ENCODE measurements around the gene GOT1.
A peak's percentile ranks its signal among the peaks of the same experiment; 100 is the strongest.

Gene GOT1

GRCh38 chr10:99430451-99431189 is at the start of gene GOT1:
Gene GOT1, minus strand, starts transcription at chr10:99430624. Its CDS starts 59 bp downstream, at chr10:99430565.
- DNase-seq: peak; percentile 94

GRCh38 chr10:99470327-99470726 is 39.9 kb upstream of the GOT1 start:
- DNase-seq: no peak

DNA sequence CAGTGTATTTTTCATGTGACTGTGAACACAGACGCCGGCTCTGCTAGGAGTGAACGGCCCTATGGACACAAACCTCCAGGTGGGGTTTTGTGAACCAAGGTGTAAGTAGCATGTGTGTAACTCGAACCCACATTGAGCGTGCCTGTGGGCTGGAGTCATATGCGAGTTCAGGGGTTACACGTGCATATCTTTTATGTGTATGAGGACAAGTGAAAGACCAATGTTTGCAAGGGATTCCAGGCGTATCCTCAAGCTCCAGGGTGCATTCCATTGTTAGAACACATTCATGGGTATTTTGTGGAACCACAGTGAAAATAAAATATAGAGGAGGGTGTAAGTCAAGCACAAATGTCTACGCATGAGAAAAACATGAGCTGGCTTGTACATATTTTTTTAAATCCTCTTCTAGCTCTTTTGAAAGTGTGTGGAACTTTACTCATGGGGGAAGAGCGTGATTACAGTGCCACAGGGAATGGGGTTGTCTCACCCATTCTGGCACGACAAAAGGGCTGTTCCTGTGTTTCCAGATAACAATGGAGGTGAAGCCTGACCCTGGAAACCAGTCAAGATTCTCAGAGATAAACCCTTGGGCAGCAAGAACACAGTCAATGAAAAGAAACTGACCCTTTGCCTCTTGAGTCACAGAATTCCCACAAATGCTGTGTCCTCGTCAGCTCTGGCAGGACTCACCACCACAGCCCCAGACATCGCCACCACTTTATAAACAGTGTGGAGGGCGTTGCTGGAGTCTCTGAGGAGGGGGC is 37.0 kb upstream of the GOT1 start:
- no peak for DNase-seq

GRCh38 chr10:99466632-99467223 is 36.3 kb upstream of the GOT1 start:
- no peak for DNase-seq

GRCh38 chr10:99461230-99461629 is 30.8 kb upstream of the GOT1 start:
- no peak for DNase-seq

- no peak for DNase-seq
Measured at GRCh38 chr10:99460070-99460469, 29.6 kb upstream of the GOT1 start.

DNA sequence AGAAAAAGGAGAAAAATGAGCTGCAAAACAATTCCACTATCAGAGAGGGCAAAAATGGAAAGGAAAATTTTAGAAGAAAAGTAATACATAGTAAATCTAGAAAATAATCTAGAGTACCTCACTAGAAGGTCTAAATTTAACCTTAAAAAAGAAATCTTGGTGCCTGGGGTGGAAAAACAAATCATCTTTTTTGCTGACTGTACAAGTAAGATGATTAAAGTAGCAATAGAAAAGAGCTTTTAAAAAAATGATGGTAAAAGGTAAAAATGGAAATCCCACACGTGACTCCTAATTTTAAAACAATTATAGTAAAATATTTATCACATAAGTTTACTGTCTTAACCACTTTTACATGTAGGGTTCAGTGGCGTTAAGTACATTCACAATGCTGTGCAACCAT is 28.8 kb upstream of the GOT1 start:
- DNase-seq: no peak

DNA sequence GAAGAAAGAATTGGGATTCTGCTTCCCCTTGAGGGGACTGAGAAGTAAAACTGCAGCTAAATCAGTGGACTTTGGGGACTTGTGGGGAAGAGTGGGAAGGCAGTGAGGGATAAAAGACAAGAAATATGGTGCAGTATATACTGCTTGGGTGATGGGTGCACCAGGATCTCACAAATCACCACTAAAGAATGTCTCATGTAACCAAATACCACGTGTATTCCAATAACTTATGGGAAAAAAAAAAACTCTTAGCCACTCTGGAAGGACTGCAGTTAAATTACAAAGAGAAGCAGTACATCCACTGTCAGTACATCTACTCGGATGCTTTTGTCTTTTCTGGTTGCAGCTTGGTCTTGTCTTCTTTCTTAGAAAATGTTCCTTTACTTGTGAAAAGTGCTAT is 27.4 kb upstream of the GOT1 start:
- DNase-seq: no peak

DNA sequence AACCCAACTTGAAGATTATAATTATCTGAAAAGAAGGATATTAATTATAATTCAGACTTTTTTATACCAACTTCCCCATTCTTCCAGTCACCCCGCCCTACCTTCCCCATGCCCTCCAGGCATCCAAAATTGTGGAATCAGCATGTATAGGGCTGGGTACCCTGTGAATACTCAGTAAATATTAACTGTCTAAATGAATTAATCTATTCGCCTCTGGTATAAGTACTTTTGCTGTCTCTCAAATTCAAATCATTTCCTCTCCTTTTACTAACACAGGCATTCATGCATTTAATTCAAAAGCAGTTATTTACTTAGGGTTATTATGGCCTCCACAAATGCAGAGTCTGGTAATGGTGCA is 26.5 kb upstream of the GOT1 start:
- DNase-seq: no peak

DNA sequence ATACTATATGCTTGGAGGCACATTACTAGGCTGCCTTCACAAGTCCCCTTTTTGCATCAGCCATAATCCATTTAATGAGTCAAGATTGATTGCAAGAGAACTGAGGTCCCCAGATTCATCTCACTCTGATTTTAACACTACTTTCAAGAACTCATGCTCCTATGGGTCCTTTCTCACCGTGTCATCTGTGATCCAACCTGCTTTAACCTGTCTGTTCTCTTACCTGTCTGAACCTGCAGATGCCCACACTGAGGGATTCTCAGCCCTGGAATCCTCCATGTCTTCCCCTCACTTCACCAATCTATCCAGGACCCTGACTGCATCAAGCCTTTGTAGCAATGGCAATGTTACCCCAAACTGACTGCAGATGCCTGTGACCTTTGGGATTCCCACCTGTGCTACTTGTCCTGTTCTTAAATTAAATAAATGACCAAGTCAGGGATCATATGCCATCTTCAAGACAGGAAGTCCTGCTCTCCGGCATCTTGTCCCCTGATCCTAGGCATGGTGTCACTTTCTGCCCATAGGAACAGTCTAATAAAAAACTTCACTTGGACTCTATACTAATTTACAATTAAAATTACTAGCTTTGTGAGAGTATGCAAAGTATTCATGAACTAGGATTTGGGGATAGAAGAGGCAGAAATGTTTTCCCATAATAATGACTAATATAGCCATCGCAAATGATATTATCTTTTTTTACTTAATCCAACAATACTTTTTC is 25.9 kb upstream of the GOT1 start:
- DNase-seq: no peak

- no peak for DNase-seq
Measured at GRCh38 chr10:99451981-99452380, 21.6 kb upstream of the GOT1 start.

DNA sequence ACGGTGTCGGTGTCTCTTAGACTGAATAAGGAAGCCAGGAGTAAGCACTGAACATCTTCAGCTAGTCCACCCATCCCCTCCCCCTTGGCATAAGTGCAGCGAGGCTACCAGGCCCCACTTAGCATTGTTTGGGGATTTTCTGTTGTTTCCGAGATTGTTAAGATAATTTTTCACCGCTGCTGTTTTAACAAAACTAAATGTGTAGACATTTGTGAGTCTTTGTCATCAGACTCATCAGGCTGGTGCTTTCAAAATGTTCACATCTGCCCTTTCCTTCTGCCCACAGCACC is 21.0 kb upstream of the GOT1 start:
- DNase-seq: no peak

DNA sequence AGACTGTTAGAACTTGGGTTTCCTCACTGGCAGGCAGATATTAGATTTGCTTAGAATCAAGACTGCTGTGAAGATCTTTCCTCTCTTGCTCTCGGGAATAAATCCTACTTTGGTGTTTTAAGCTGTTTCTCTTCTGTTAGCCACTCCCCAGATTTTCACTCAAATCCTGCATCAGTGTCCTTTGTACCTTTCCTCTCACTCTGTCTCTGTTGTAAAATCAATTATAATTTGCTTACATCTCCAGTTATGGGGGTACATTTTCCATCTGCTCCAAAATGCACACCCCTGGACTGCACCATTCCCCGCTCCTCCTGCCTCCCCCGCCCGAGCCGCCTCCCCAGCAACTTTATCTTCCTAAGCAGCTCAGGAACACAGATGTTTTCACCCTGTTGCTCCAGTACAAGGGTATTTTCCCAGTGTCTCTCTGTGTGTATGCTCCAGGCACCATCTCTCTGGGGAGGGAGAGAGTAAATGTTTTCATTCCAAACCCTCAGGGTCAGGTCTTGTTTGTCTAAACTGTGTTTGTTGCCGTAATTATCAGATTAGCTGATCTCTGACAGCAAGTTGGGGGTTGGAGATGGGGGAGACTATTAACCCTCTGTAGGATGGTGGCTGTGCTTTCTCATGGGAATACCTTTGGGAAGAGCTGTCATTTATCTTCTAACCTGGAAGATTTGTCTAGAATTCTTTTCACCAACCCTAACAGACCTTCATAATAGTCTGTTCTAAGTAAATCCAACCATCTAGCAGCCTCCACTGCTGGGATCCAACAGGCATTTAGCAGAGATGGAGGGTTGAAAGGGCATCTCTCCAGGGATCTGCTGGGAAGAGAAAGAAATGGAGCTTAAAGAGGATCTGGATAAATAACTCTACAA is 20.4 kb upstream of the GOT1 start:
- no peak for DNase-seq

GRCh38 chr10:99450156-99450555 is 19.7 kb upstream of the GOT1 start:
- no peak for DNase-seq

- no peak for DNase-seq
Measured at GRCh38 chr10:99449023-99449422, 18.6 kb upstream of the GOT1 start.

DNA sequence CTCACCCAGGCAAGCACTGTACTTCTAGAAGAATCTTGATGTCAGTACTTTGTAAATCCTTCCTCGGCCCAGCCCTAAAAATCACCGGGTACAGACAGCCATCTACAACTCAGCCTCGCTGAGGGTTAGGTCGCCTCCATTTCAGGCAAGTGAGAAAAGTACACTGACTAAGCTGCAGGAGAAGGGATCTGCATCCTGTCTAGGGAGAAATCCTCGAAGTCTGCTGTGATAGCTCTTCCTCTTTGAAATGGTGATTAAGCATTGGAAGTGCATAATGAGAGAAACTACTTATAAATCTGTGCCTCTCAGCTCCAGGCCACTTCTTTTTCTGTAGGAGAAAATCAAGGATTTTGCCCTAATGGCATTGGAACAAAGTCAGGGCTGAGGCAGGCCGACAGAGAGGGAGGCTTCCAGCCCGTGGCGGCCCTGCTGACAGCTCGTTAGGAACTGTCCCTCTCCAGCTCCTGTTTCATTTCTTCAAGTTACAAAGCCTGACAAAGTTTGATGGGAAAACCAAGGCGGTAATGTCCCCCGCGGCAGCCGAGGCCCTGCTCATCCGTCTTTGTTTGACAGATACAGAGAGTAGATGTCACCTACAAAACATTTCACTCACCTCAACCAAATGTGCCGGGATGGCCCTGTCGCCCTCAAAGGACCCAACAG is 14.1 kb upstream of the GOT1 start:
- DNase-seq: no peak

- no peak for DNase-seq
Measured at GRCh38 chr10:99443500-99443899, 13.1 kb upstream of the GOT1 start.

GRCh38 chr10:99442394-99442793 is 12.0 kb upstream of the GOT1 start:
- DNase-seq: no peak

DNA sequence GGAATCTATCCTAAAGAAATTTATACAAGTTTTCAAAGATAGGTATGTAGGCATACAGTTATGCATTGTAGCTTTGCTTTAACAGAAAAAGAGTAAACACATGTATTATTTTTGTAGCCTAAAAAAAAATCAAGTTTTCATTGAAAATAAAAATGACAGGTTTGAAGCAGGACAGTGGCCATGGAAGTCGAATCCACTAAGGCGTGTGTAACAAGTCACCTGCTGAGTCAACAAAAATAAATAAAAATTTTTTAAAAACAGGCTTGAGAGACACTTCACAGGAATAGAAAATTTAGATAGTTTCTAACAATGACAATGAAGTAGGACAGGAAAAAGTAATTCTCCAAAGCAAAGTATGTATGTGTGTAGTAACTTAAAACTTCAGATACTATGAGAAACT is 8.5 kb upstream of the GOT1 start:
- no peak for DNase-seq

- DNase-seq: no peak
Measured at GRCh38 chr10:99435986-99436638, 5.7 kb upstream of the GOT1 start.

DNA sequence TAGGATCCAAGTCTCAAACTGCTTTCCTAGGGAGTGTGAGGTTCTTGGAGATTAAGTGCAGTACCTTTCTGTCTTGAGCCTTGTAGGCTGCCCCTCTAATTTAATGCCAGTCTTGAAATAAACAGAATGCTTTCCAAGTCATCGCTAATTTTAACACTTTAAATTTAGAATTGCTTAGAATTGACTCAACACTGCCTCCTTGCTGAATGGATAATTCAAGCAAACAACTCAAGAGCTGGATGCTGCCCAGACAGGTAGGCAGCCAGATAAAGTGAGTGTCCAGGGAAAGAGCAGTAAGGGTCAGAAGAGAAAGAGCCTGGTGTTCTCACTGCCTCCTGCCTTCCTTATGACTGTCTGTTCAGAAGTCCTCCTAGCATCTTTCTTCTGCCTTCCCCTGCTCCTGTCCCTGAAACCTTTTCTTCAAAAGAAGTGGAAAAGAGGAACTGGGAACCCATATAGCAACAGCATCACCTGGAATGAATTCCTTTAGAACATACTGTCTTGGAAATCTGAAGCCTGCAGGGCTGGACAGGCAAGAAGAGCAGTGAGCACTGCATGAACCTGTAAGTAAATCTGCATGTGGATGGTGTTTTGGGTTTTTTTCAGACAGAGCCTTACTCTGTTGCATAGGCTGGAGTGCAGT is 3.1 kb upstream of the GOT1 start:
- DNase-seq: no peak
